ENCODE results near the gene EID2B. TPM values are rescaled to one million over a fixed set of nuclear protein-coding genes. Genes with fewer than 3 reads are reported as not detected.

Gene EID2B, protein sequence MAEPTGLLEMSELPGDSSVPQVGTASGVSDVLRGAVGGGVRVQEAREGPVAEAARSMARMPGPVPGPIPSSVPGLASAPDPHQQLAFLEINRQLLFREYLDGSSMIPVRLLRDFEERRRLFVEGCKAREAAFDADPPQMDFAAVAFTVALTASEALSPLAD
- 1 to 10 TPM; 5.6 to 6.2 TPM for total RNA-seq

DNA sequence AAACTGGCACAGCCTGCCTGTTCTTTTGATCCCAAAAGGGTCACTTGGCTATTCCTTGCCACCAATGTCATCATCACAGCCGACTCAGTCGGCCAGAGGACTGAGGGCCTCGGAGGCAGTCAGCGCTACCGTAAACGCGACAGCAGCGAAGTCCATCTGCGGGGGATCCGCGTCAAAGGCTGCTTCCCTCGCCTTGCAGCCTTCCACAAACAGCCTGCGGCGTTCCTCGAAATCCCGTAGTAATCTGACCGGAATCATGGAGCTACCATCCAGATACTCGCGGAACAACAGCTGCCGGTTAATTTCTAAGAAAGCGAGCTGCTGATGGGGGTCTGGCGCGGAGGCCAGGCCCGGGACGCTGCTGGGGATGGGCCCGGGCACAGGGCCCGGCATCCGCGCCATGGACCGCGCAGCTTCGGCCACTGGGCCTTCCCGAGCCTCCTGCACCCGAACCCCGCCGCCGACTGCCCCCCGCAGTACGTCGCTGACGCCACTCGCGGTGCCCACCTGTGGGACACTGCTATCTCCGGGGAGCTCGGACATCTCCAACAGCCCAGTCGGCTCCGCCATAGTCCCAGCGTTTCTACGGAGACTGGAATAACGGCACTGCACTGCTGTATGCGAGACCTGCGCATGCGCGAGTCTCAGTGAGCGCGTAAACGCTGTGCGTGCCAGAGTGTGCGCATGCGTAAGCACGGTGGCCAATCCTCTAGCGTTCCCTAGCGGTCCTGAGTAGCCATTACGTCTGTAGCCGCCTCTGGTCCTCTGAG is at the start of gene EID2B:
Gene EID2B, minus strand, starts transcription at position 620 of the 770 bp plus-strand sequence. Its CDS starts 50 bp downstream, at position 570.
- no peaks in the 10 kb centered on the region for H3K9me3 ChIP-seq
- H3K4me3 ChIP-seq, result peak within 1 kb of the TSS; percentile 90
- peak within 1 kb of the TSS; percentile 65 to 68 for H3K27ac ChIP-seq
- TF ChIP-seq CTCF (IDR thresholded peaks at IDR 0.05), result peak; percentile 98
- peaks cover 11 to 22% of the 10 kb centered on the region in 2 donors for H3K4me1 ChIP-seq (ENCODE audit: control insufficient read depth in 1 of 2, low read depth in 2 of 2)
- H3K27me3 ChIP-seq (replicated peaks; ENCODE audit: insufficient read depth), result no peaks in the 10 kb centered on the region
- peak; percentile 83 for DNase-seq (ENCODE audit: low spot score)
- ATAC-seq (ENCODE audit: insufficient number of reproducible peaks, low FRiP score, low read depth), result peak; percentile 97
- no peaks in the 10 kb centered on the region for H3K36me3 ChIP-seq

DNA sequence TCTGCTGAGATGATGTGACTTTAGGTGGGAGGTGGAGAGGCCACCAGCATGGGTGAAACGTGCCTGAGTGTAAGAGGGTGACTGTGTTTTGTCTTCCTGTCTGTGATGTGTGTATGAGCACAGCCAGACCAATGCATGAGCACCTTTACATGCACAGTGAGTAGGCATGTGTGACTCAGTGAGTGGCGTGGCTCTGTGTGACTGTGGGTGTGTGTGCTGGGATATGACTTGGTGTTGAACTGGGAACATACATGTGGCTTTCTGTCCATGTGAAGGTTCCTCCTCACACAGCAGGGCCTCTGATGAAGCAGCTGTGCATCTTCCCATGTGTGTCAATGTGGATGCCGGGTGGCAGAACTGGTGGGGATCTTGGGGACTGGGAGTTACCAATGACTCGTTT is 49.8 kb upstream of the EID2B start:
- no peaks in the 10 kb centered on the region for H3K9me3 ChIP-seq
- no peak overlapping the region for H3K4me3 ChIP-seq
- no peaks in the 10 kb centered on the region for H3K36me3 ChIP-seq
- H3K27ac ChIP-seq, result no peak overlapping the region
- no peaks in the 10 kb centered on the region for H3K27me3 ChIP-seq (replicated peaks; ENCODE audit: insufficient read depth)
- TF ChIP-seq CTCF (IDR thresholded peaks at IDR 0.05), result no peak
- DNase-seq (ENCODE audit: low spot score), result no peak
- ATAC-seq (ENCODE audit: insufficient number of reproducible peaks, low FRiP score, low read depth), result no peak
- no peaks in the 10 kb centered on the region for H3K4me1 ChIP-seq (ENCODE audit: control insufficient read depth in 1 of 2, low read depth in 2 of 2)

- TF ChIP-seq CTCF (IDR thresholded peaks at IDR 0.05), result no peak
- Histone ChIP-seq H3K4me3 (no peak overlapping the region), H3K36me3 (no peaks in the 10 kb centered on the region), H3K4me1 (ENCODE audit: control insufficient read depth in 1 of 2, low read depth in 2 of 2) (no peaks in the 10 kb centered on the region), H3K9me3 (no peaks in the 10 kb centered on the region), H3K27me3 (replicated peaks; ENCODE audit: insufficient read depth) (no peaks in the 10 kb centered on the region), H3K27ac (no peak overlapping the region)
- ATAC-seq (ENCODE audit: insufficient number of reproducible peaks, low FRiP score, low read depth) (no peak), DNase-seq (ENCODE audit: low spot score) (no peak)
Observed at GRCh38 chr19:39568604-39569003, 36.0 kb upstream of the EID2B start.

DNA sequence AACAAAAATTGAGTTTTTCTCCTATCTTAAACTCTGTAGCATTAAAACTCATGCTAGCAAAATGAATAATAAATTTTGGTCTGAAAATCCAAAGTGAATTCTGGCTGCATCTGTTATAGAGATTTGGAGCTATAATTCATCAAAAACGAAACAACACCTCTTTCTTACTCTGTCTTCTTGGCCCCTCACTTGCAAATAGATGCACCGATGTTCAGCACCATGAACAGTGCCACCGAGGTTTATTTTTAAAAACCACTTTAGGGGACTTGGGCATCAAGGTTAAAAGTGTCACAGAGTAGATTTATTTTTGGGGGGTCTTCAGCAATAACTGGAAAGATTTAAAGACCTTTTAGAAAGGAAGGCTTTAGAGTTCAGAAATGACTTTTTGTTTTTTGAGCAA is 33.4 kb upstream of the EID2B start:
- no peak overlapping the region for H3K4me3 ChIP-seq
- no peak for DNase-seq (ENCODE audit: low spot score)
- H3K27me3 ChIP-seq (replicated peaks; ENCODE audit: insufficient read depth), result no peaks in the 10 kb centered on the region
- no peaks in the 10 kb centered on the region for H3K36me3 ChIP-seq
- no peak for ATAC-seq (ENCODE audit: insufficient number of reproducible peaks, low FRiP score, low read depth)
- H3K27ac ChIP-seq, result no peak overlapping the region
- H3K9me3 ChIP-seq, result no peaks in the 10 kb centered on the region
- no peak for TF ChIP-seq CTCF (IDR thresholded peaks at IDR 0.05)
- H3K4me1 ChIP-seq (ENCODE audit: control insufficient read depth in 1 of 2, low read depth in 2 of 2), result no peaks in the 10 kb centered on the region

GRCh38 chr19:39563408-39563807 is 30.8 kb upstream of the EID2B start:
- ATAC-seq (ENCODE audit: insufficient number of reproducible peaks, low FRiP score, low read depth), result no peak
- no peak overlapping the region for H3K27ac ChIP-seq
- no peak for TF ChIP-seq CTCF (IDR thresholded peaks at IDR 0.05)

More at GRCh38 chr19:39563408-39563807, 30.8 kb upstream of the EID2B start:
- DNase-seq (ENCODE audit: low spot score), result no peak
- Histone ChIP-seq H3K9me3 (no peaks in the 10 kb centered on the region), H3K4me3 (no peak overlapping the region), H3K27me3 (replicated peaks; ENCODE audit: insufficient read depth) (no peaks in the 10 kb centered on the region), H3K36me3 (no peaks in the 10 kb centered on the region), H3K4me1 (ENCODE audit: control insufficient read depth in 1 of 2, low read depth in 2 of 2) (no peaks in the 10 kb centered on the region)

Data from thoracic aorta (tissue), 2 donors.